SJSA1 (cell line): ENCODE measurements around the gene RAB44. TPM values are rescaled to one million over a fixed set of nuclear protein-coding genes. Genes with fewer than 3 reads are reported as not detected.
A peak's percentile ranks its signal among the peaks of the same experiment; 100 is the strongest.

ENCODE experiments used
- DNase-seq, 2 experiments: peaks; one replicate each; pipeline ENCODE4 v3.0.0-alpha.2; 2015 to 2020; ENCODE audit warnings: low spot score in 2 of 2, low read depth in 1 of 2
- H3K27ac ChIP-seq: fragments of 250-450 bp; sonication (Bioruptor Pico); 2 replicates; pipeline ENCODE4 v1.5.1; 2020; ENCODE audit warnings: mild to moderate bottlenecking, moderate library complexity
- H3K27me3 ChIP-seq: fragments of 250-450 bp; sonication (Bioruptor Pico); replicated peaks from 2 replicates; pipeline ENCODE4 v1.5.1; 2020; ENCODE audit warnings: mild to moderate bottlenecking, moderate library complexity
- H3K36me3 ChIP-seq: fragments of 250-450 bp; sonication (Bioruptor Pico); 2 replicates; pipeline ENCODE4 v1.5.1; 2020; ENCODE audit warnings: mild to moderate bottlenecking
- H3K4me1 ChIP-seq: fragments of 250-450 bp; sonication (Bioruptor Pico); replicated peaks from 2 replicates; pipeline ENCODE4 v1.6.1; 2021; ENCODE audit warnings: mild to moderate bottlenecking
- H3K4me3 ChIP-seq: fragments of 250-450 bp; sonication (Bioruptor Pico); 2 replicates; pipeline ENCODE4 v1.5.1; 2020; ENCODE audit warnings: mild to moderate bottlenecking
- H3K9me3 ChIP-seq: fragments of 250-450 bp; sonication (Bioruptor Pico); replicated peaks from 2 replicates; pipeline ENCODE4 v1.5.1; 2020; ENCODE audit warnings: mild to moderate bottlenecking
- total RNA-seq: library from RNA; depleted of rRNA; stranded (reverse); fragments of >200 nt; shearing (Covaris generic); gene quantifications from 2 replicates; pipeline ENCODE4 v1.2.3, GENCODE V29; 2014; rRNA removed

The RAB44 gene
- total RNA-seq, 1 experiment from 2014 or later, result not detected

GRCh38 chr6:36769183-36769675 lies 71.6 kb downstream of the RAB44 start:
- DNase-seq, result peak in 1 of 2 experiments; percentile 28
- no peak overlapping the region; the same call in 1 of the 2 replicates for H3K27ac ChIP-seq
- no peaks in the 10 kb centered on the region for H3K9me3 ChIP-seq
- no peaks in the 10 kb centered on the region for H3K27me3 ChIP-seq
- no peak overlapping the region for H3K4me3 ChIP-seq
- H3K4me1 ChIP-seq, result peaks cover 15% of the 10 kb centered on the region
- H3K36me3 ChIP-seq, result no peaks in the 10 kb centered on the region

GRCh38 chr6:36769676-36770499 lies 72.3 kb downstream of the RAB44 start:
- no peaks in the 10 kb centered on the region for H3K36me3 ChIP-seq
- DNase-seq, result peak; percentile 24 to 60
- H3K27me3 ChIP-seq, result no peaks in the 10 kb centered on the region
- no peaks in the 10 kb centered on the region for H3K9me3 ChIP-seq
- H3K27ac ChIP-seq, result no peak overlapping the region; the same call in 1 of the 2 replicates
- H3K4me1 ChIP-seq, result peaks cover 15% of the 10 kb centered on the region
- H3K4me3 ChIP-seq, result no peak overlapping the region

GRCh38 chr6:36771145-36771544 lies 73.5 kb downstream of the RAB44 start:
- H3K4me1 ChIP-seq, result peaks cover 15% of the 10 kb centered on the region
- no peaks in the 10 kb centered on the region for H3K36me3 ChIP-seq
- no peak overlapping the region for H3K27ac ChIP-seq
- H3K27me3 ChIP-seq, result 0 out of 2 replicates have a peak, but pooled peaks cover 3% of the 10 kb centered on the region
- no peak overlapping the region for H3K4me3 ChIP-seq
- no peaks in the 10 kb centered on the region for H3K9me3 ChIP-seq
- no peak for DNase-seq

- DNase-seq, result no peak
- H3K27ac ChIP-seq, result no peak overlapping the region
- no peak overlapping the region for H3K4me3 ChIP-seq
- no peaks in the 10 kb centered on the region for H3K36me3 ChIP-seq
- 0 out of 2 replicates have a peak, but pooled peaks cover 3% of the 10 kb centered on the region for H3K27me3 ChIP-seq
- H3K9me3 ChIP-seq, result no peaks in the 10 kb centered on the region
- H3K4me1 ChIP-seq, result peaks cover 15% of the 10 kb centered on the region
Observed at GRCh38 chr6:36772397-36772796, 74.8 kb downstream of the RAB44 start.

DNA sequence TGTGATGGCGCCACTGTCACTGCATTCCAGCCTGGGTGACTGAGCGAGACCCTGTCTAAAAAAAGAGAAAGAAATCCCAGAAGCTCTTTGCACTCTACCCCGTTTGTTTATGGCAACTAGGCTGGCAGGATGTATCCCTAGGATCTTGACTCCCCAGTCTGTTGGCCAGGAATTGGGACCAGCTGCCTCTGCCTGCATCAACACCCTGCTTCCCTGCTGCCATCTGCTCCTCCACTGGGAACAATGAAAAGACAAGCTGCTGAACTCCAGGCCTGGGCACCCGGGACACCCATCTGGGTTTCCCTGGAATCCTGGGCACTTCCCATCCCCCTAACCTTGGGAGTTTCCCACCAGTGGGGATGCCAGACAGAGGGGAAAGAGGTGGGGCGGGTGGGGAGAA lies 76.7 kb downstream of the RAB44 start:
- Histone ChIP-seq H3K36me3 (no peaks in the 10 kb centered on the region), H3K4me1 (peaks cover 12% of the 10 kb centered on the region), H3K27me3 (0 out of 2 replicates have a peak, but pooled peaks cover 3% of the 10 kb centered on the region), H3K27ac (no peak overlapping the region), H3K9me3 (no peaks in the 10 kb centered on the region), H3K4me3 (no peak overlapping the region)
- DNase-seq, result no peak

GRCh38 chr6:36776167-36776566 lies 78.5 kb downstream of the RAB44 start:
- H3K27ac ChIP-seq, result no peak overlapping the region
- H3K36me3 ChIP-seq, result no peaks in the 10 kb centered on the region
- no peak overlapping the region for H3K4me3 ChIP-seq
- H3K9me3 ChIP-seq, result no peaks in the 10 kb centered on the region
- no peaks in the 10 kb centered on the region for H3K4me1 ChIP-seq
- 0 out of 2 replicates have a peak, but pooled peaks cover 3% of the 10 kb centered on the region for H3K27me3 ChIP-seq
- no peak for DNase-seq

DNA sequence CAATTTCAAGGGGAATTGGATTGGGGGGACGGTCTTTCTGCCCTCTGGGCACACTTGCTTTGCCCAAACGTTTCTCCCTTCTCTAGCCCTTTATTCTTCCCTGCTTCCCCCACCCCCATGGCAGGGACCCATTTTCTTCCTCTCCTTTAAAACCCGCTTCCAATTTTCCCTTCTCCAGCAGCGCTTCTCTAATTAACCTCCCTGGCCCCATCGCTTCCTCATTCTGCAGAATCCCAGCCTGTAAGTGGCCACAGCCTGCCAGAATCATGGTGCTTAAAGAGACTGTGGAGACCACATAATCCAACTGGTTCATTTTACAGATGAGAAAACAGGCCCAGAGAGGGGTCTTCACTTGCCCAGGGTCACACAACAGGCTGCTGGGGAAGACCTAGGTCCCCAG lies 80.2 kb downstream of the RAB44 start:
- H3K36me3 ChIP-seq, result no peaks in the 10 kb centered on the region
- no peak for DNase-seq

GRCh38 chr6:36779227-36779626 lies 81.6 kb downstream of the RAB44 start:
- Histone ChIP-seq H3K9me3 (no peaks in the 10 kb centered on the region), H3K27ac (no peak overlapping the region), H3K4me1 (no peaks in the 10 kb centered on the region), H3K4me3 (no peak overlapping the region), H3K36me3 (no peaks in the 10 kb centered on the region), H3K27me3 (0 out of 2 replicates have a peak, but pooled peaks cover 3% of the 10 kb centered on the region)
- no peak for DNase-seq

More for the DNA sequence above, 80.2 kb downstream of the RAB44 start:
- Histone ChIP-seq H3K4me1 (no peaks in the 10 kb centered on the region), H3K27ac (no peak overlapping the region), H3K4me3 (no peak overlapping the region), H3K9me3 (no peaks in the 10 kb centered on the region), H3K27me3 (0 out of 2 replicates have a peak, but pooled peaks cover 3% of the 10 kb centered on the region)

DNA sequence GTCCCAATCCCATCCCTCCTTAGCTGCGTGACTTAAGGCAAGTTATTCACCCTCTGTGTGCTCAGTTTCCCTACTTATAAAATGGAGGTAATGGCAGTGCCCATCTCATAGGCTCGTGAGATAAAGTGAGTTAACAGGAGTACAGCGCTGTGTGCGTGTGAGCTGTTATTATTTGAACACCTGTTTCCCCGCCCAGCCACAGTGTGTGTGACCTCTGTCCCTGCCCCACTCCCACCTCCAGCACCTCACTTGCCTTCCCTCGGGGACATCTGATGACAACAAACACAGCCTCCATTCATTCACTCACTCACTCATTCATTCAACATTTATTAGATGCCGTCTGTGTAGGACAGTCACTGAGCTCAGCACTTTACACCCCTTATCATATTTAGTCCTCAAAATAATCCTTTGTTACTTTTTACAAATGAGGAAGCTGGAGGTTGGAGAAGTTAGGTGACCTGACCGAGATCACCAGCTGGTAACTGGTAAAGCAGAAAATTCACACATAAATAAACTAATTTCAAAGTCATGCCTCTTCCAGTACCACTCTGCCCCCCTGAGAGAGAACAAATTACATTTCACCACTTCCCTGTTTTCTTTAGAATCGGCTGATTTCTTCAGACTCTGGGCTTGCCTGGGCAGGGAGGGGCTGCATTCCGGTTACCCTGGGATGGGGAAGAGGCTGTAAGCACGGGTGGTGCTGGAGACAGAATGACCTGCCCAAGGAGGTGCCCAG lies 83.0 kb downstream of the RAB44 start:
- no peaks in the 10 kb centered on the region for H3K36me3 ChIP-seq
- no peak overlapping the region for H3K27ac ChIP-seq
- no peaks in the 10 kb centered on the region for H3K4me1 ChIP-seq

GRCh38 chr6:36781669-36782068 lies 84.0 kb downstream of the RAB44 start:
- Histone ChIP-seq H3K9me3 (no peaks in the 10 kb centered on the region), H3K27me3 (no peaks in the 10 kb centered on the region), H3K4me3 (no peak overlapping the region), H3K4me1 (no peaks in the 10 kb centered on the region), H3K36me3 (no peaks in the 10 kb centered on the region), H3K27ac (no peak overlapping the region)
- no peak for DNase-seq

More for the DNA sequence above, 83.0 kb downstream of the RAB44 start:
- no peak overlapping the region for H3K4me3 ChIP-seq
- DNase-seq, result no peak
- H3K9me3 ChIP-seq, result no peaks in the 10 kb centered on the region
- H3K27me3 ChIP-seq, result 0 out of 2 replicates have a peak, but pooled peaks cover 2% of the 10 kb centered on the region

Other genes starting within 250 kb of the RAB44 start
- 38.0 and 39.3 TPM in 2 replicates for gene STK38, start 150.3 kb upstream of the RAB44 start, total RNA-seq
- 351 and 398 TPM in 2 replicates for gene SRSF3, start 103.5 kb upstream of the RAB44 start, total RNA-seq
- 125 and 133 TPM in 2 replicates for gene CDKN1A, start 19.1 kb upstream of the RAB44 start, total RNA-seq
- gene CPNE5, start 141.6 kb downstream of the RAB44 start, total RNA-seq, result 0.08 TPM in 1 of 2 replicates, not detected in the other
- gene PPIL1, start 177.0 kb downstream of the RAB44 start, total RNA-seq, result 46.2 and 83.6 TPM in 2 replicates
- 33.7 and 47.6 TPM in 2 replicates for gene C6orf89, start 188.1 kb downstream of the RAB44 start, total RNA-seq